Tibial nerve (tissue), 4 donors: ENCODE results near the gene SH2D7. TPM values are rescaled to one million over a fixed set of nuclear protein-coding genes. Genes with fewer than 3 reads are reported as not detected.

Source experiments
- DNase-seq, 2 donors: peaks; one replicate each; pipeline ENCODE4 v3.0.0-alpha.2; 2019; ENCODE audit warnings: low spot score in 2 of 2
- H3K27ac ChIP-seq, 4 donors: fragments of 200-600 bp; sonication (generic) in 3 of 4; one replicate each; pipeline ENCODE4 v1.5.1; 2017 to 2019; ENCODE audit warnings: mild to moderate bottlenecking in 1 of 4
- H3K27me3 ChIP-seq, 2 donors: fragments of 200-600 bp; sonication (generic) in 1 of 2; one replicate each; pipeline versions ENCODE4 v1.5.1 to v1.6.0; 2017 to 2019
- H3K36me3 ChIP-seq, 3 donors: fragments of 200-600 bp; sonication (generic); one replicate each; pipeline ENCODE4 v1.5.1; 2018 to 2019
- H3K4me1 ChIP-seq, 4 donors: fragments of 200-600 bp; sonication (generic) in 3 of 4; one replicate each; pipeline ENCODE4 v1.5.1; 2017 to 2019
- H3K4me3 ChIP-seq, 4 donors: fragments of 200-600 bp; sonication (generic) in 3 of 4; one replicate each; pipeline ENCODE4 v1.5.1; 2017 to 2019; ENCODE audit warnings: mild to moderate bottlenecking in 1 of 4, moderate library complexity in 1 of 4
- H3K9me3 ChIP-seq, 4 donors: fragments of 200-600 bp; sonication (generic) in 3 of 4; one replicate each; pipeline ENCODE4 v1.5.1; 2017 to 2019
- CTCF ChIP-seq, 5 experiments: fragments of 200-600 bp in 3 of 5; fragments of 450-650 bp in 2 of 5; sonication (generic) in 3 of 5; IDR thresholded peaks; one replicate each; pipeline ENCODE4 v1.5.1; 2016 to 2019; ENCODE audit warnings: antibody characterized with exemption in 5 of 5, mild to moderate bottlenecking in 3 of 5, moderate library complexity in 2 of 5
- EP300 ChIP-seq, 2 donors: sonication (generic); formaldehyde crosslinking; IDR thresholded peaks; one replicate each; pipeline ENCODE4 v1.6.1; 2017; ENCODE audit warnings: antibody characterized with exemption in 2 of 2, mild to moderate bottlenecking in 1 of 2
- POLR2A ChIP-seq, 2 donors: fragments of 450-650 bp; IDR thresholded peaks; one replicate each; pipeline ENCODE4 v1.6.1; 2017; ENCODE audit warnings: antibody characterized with exemption in 2 of 2, mild to moderate bottlenecking in 2 of 2, moderate library complexity in 2 of 2
- WGBS, 2 donors: methylation state at CpG; one replicate each; pipeline ENCODE4 v1.1.5; 2018; 5-methylcytosine and 5-hydroxymethylcytosine counted together
- total RNA-seq, 4 donors: library from RNA; depleted of rRNA; stranded (reverse); fragments of >200 nt; gene quantifications; one replicate each; pipeline ENCODE4 v1.1.0, GENCODE V29; 2016

Gene SH2D7
- total RNA-seq, result not detected

GRCh38 chr15:78092261-78093041 lies at the start of gene SH2D7:
SH2D7 (plus strand) TSS chr15:78092561; CDS start chr15:78092585, 24 bp downstream.
- no peak within 1 kb of the TSS for H3K4me3 ChIP-seq
- TF ChIP-seq EP300 (IDR thresholded peaks at IDR 0.05) (no peak), POLR2A (IDR thresholded peaks at IDR 0.05) (no peak), CTCF (IDR thresholded peaks at IDR 0.05) (no peak)
- no peaks in the 10 kb centered on the region for H3K9me3 ChIP-seq
- H3K27me3 ChIP-seq, result no peaks in the 10 kb centered on the region
- 64 to 73% methylated on average over 9 to 11 of the region's 11 CpGs for WGBS, 2 donors
- no peak within 1 kb of the TSS for H3K27ac ChIP-seq
- no peak for DNase-seq
- peaks cover 0 to 12% (median 0%) of the 10 kb centered on the region in 4 donors for H3K4me1 ChIP-seq
- no peaks in the 10 kb centered on the region for H3K36me3 ChIP-seq

DNA sequence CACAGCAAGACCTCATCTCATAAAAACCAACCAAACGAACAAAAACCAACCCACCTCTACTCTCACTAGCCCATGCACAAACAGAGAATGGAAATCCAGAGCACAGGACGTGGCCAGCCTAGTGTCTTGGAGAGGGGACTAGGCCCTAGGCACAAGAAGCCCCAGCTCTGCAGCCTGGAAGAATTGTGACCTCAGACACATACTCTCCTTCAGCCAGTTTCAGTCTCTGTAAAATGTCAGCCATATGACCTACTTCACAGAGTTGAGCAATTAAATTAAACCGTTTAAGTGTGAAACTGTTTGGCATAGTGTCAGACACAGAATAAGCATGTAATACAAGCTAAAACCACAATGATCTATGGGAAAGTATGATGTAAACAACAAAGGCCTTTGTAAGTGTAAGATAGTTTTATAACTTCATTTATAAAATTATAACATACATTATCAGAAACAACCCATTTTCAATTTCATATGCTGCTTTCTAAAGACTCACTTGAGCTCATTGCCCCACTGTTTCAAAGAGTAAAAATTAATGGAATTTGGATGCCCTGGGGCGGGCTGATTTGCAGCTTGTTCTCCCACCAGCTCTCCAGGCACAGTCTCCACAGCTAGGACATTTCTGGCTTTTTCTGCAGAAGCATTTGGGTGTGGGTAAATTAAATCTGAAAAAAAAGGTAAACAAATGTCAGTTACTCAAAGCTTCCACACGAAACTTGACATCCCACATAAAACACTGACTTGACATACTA lies 47.8 kb upstream of the SH2D7 start:
- Histone ChIP-seq H3K27ac (peak overlapping the region in 2 of 4 donors; percentile 21 to 23), H3K9me3 (no peaks in the 10 kb centered on the region), H3K4me3 (no peak overlapping the region), H3K4me1 (peaks cover 0 to 73% (median 40%) of the 10 kb centered on the region in 4 donors), H3K27me3 (no peaks in the 10 kb centered on the region), H3K36me3 (peaks cover 0 to 26% (median 3%) of the 10 kb centered on the region in 3 donors)
- TF ChIP-seq CTCF (IDR thresholded peaks at IDR 0.05) (no peak), EP300 (IDR thresholded peaks at IDR 0.05) (no peak), POLR2A (IDR thresholded peaks at IDR 0.05) (no peak)
- 42 to 47% methylated on average over 5 of the region's 5 CpGs for WGBS, 2 donors
- DNase-seq, result no peak

DNA sequence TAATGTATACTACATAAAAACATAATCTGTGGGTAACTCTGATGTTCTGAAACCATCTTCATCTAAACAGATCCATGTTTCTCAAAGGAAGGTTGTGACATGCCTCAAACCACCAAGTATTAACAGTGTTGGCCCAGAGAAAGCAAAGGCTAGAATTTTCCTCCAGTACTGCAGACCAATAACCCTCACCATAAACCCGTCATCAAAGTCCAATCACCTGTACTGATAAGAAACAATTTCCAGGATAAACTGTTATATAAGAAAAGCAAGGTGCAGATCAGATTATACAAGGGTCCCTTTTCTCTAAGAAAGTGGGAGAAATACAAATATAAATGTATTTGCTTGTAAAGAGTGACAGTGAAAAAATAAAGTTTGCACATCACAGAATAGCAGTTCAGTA lies 47.2 kb upstream of the SH2D7 start:
- no peak for TF ChIP-seq EP300 (IDR thresholded peaks at IDR 0.05)
- no peak for TF ChIP-seq CTCF (IDR thresholded peaks at IDR 0.05)
- TF ChIP-seq POLR2A (IDR thresholded peaks at IDR 0.05), result no peak
- no peak for DNase-seq
- H3K27ac ChIP-seq, result peak overlapping the region in 2 of 4 donors; percentile 21 to 82
- H3K9me3 ChIP-seq, result no peaks in the 10 kb centered on the region
- H3K27me3 ChIP-seq, result no peaks in the 10 kb centered on the region
- H3K4me3 ChIP-seq, result no peak overlapping the region
- peaks cover 0 to 22% (median 3%) of the 10 kb centered on the region in 3 donors for H3K36me3 ChIP-seq
- H3K4me1 ChIP-seq, result peaks cover 2 to 73% (median 46%) of the 10 kb centered on the region in 4 donors
- WGBS, 2 donors, result 82 to 83% methylated on average over 1 of the region's 1 CpG

- H3K36me3 ChIP-seq, result peaks cover 0 to 20% (median under 1%) of the 10 kb centered on the region in 3 donors
- WGBS, 2 donors, result 72 to 79% methylated on average over 5 of the region's 5 CpGs
- no peaks in the 10 kb centered on the region for H3K9me3 ChIP-seq
- no peaks in the 10 kb centered on the region for H3K27me3 ChIP-seq
- peaks cover 4 to 81% (median 59%) of the 10 kb centered on the region in 4 donors for H3K4me1 ChIP-seq
- no peak for DNase-seq
- H3K27ac ChIP-seq, result peak overlapping the region in 3 of 4 donors; percentile 62 to 82 (median 66)
- H3K4me3 ChIP-seq, result no peak overlapping the region
- TF ChIP-seq POLR2A (IDR thresholded peaks at IDR 0.05) (no peak), EP300 (IDR thresholded peaks at IDR 0.05) (no peak), CTCF (IDR thresholded peaks at IDR 0.05) (no peak)
Measured at GRCh38 chr15:78046796-78047341, 45.5 kb upstream of the SH2D7 start.
